ENCODE data around the gene XYLT2. TPM values are rescaled to one million over a fixed set of nuclear protein-coding genes. Genes with fewer than 3 reads are reported as not detected.
A peak's percentile ranks its signal among the peaks of the same experiment; 100 is the strongest.

The XYLT2 gene
- total RNA-seq, 2 experiments from 2014 or later, result 24.4 to 25.3 TPM

DNA sequence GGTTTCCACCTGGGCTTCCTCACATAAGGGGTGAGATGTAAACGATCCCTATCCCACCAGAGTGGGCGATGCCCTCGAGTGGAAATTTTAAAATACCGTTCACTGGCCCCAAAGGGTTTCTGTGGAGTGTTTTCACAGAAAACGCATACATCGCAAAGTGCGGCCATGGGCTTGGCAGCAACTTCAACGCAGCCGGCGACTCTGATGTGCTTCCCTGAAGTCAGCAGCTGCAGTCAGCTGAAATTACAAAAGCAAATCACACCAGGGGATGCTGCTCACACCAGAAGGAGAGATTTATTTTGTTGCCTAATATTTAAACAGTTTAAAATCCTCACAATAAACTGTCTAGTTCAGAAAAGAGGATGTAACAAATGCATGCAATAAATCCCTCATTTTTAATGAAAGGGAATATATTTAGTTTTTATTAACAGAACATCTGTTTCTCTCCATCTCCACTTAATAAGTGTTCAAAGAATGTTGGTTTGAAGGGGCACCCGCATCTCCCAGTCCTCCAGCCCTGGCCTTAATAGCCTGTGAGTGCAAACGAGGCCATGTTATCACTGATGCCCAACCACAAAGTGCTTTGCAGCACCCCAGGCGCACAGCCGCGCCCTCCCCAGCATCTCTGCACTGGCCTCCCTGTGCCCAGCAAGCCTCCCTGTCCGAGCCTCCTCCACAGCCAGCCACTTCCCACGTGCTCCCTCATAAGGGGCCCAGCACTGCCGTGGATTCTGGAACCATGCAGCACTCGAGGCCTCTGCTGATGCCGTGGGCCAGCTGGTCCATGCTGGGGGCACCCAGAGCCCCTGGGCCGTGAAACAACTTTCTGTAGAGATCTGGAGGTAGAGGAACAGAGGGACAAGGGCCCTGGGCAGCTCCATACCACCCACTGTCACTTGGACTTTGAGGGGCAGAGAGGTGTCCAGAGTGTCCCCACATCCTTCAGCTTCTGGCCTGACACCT is 17.3 kb upstream of the XYLT2 start:
- intact Hi-C loops (cut with micrococcal nuclease), result no loop called here
- POLR2A ChIA-PET, result no interaction called here
- H3K27ac Mint-ChIP-seq, result no peak overlapping the region

DNA sequence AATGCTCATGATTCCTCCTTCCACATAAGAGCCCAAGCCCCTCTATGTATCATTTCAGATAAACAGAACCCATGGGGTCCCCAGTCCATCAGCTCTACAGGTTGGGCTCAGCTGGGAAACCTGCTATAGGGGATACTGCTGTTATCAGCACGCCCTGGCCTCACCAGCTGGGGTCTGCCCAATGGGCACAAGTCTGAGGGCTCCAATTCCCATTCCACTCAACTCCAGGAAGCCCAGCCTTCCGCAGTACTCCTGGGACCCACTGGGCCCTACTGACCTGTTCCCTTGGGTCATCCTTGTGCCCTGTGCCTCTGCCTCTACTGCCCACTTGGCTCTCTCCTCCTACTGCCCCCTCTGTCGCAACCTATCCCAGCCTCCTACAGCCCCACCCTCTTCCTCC is 16.2 kb upstream of the XYLT2 start:
- Mint-ChIP-seq H3K4me3 (no peak overlapping the region), H3K27me3 (peaks cover 2% of the 10 kb centered on the region), H3K27ac (no peak overlapping the region), H3K9me3 (no peaks in the 10 kb centered on the region), H3K4me1 (ENCODE audit: low read depth) (peaks cover 11% of the 10 kb centered on the region), H3K36me3 (ENCODE audit: low read depth) (no peaks in the 10 kb centered on the region)
- intact Hi-C loops (cut with micrococcal nuclease), result no loop called here
- TF ChIP-seq, protein P1, sequence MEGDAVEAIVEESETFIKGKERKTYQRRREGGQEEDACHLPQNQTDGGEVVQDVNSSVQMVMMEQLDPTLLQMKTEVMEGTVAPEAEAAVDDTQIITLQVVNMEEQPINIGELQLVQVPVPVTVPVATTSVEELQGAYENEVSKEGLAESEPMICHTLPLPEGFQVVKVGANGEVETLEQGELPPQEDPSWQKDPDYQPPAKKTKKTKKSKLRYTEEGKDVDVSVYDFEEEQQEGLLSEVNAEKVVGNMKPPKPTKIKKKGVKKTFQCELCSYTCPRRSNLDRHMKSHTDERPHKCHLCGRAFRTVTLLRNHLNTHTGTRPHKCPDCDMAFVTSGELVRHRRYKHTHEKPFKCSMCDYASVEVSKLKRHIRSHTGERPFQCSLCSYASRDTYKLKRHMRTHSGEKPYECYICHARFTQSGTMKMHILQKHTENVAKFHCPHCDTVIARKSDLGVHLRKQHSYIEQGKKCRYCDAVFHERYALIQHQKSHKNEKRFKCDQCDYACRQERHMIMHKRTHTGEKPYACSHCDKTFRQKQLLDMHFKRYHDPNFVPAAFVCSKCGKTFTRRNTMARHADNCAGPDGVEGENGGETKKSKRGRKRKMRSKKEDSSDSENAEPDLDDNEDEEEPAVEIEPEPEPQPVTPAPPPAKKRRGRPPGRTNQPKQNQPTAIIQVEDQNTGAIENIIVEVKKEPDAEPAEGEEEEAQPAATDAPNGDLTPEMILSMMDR (IDR thresholded peaks at IDR 0.05), result no peak
- DNase-seq (no peak), ATAC-seq (no peak)
- CTCF ChIA-PET, result interaction anchor here (1.3 kb wide), 1 partner anchor 236 kb away, joined by 4 read pairs; no protein-coding TSS in a partner anchor
- POLR2A ChIA-PET, result no interaction called here

More for the DNA sequence above, 17.3 kb upstream of the XYLT2 start:
- H3K9me3 Mint-ChIP-seq, result no peaks in the 10 kb centered on the region
- ATAC-seq, result no peak
- peaks cover 7% of the 10 kb centered on the region for H3K4me1 Mint-ChIP-seq (ENCODE audit: low read depth)
- TF ChIP-seq, protein P1 (IDR thresholded peaks at IDR 0.05), result no peak
- no peak overlapping the region for H3K4me3 Mint-ChIP-seq
- no peak for DNase-seq
- no peaks in the 10 kb centered on the region for H3K36me3 Mint-ChIP-seq (ENCODE audit: low read depth)
- peaks cover 2% of the 10 kb centered on the region for H3K27me3 Mint-ChIP-seq
- CTCF ChIA-PET, result no interaction called here

- Mint-ChIP-seq H3K27ac (no peak overlapping the region), H3K36me3 (ENCODE audit: low read depth) (no peaks in the 10 kb centered on the region), H3K9me3 (no peaks in the 10 kb centered on the region), H3K4me1 (ENCODE audit: low read depth) (peaks cover 11% of the 10 kb centered on the region), H3K27me3 (peaks cover 2% of the 10 kb centered on the region), H3K4me3 (no peak overlapping the region)
- intact Hi-C loops (cut with micrococcal nuclease), result no loop called here
- TF ChIP-seq, protein P1 (IDR thresholded peaks at IDR 0.05), result no peak
- no peak for ATAC-seq
- DNase-seq, result no peak
- ChIA-PET CTCF (interaction anchor here (1.3 kb wide), 1 partner anchor 236 kb away, joined by 4 read pairs; no protein-coding TSS in a partner anchor), POLR2A (no interaction called here)
Measured at GRCh38 chr17:50330151-50330775, 15.7 kb upstream of the XYLT2 start.

DNA sequence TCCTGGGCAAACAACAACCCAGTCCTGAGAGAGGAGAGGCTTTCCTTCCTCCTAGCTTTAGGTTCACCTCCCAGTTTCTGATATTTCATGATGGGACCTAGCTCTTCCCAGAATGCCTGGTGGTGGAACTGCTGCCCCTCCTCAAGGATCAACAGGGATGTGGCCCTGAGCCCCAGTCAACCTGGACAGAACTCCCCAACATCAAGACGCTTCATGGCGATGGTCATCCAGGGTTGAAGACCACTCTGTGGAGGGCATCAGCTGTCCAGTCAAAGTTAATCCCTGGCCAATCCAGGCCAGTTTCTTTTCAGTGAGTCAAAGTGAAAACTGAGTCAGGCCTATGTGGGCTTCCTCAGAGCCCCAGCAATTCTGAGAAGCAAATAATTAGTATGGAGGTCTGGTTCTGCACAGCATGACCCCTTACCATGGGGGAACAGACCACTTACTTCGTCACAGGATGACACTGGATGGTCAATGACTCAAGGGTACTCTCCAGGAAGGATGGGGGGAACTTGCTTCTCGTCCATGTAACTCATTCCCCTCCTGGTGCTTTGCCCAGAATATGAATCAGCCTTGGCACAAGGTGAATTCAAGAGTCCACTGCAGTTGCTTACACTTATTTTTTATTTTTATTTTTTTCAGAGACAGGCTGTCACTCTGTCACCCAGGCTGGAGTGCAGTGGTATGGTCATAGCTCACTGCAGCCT is 14.7 kb upstream of the XYLT2 start:
- Mint-ChIP-seq H3K9me3 (no peaks in the 10 kb centered on the region), H3K4me1 (ENCODE audit: low read depth) (peaks cover 11% of the 10 kb centered on the region), H3K36me3 (ENCODE audit: low read depth) (no peaks in the 10 kb centered on the region), H3K27ac (no peak overlapping the region), H3K4me3 (no peak overlapping the region), H3K27me3 (peaks cover 2% of the 10 kb centered on the region)
- DNase-seq (no peak), ATAC-seq (peak; percentile 77)
- ChIA-PET CTCF (interaction anchor here (1.3 kb wide), 1 partner anchor 237 kb away, joined by 4 read pairs; no protein-coding TSS in a partner anchor), POLR2A (no interaction called here)
- TF ChIP-seq, protein P1 (IDR thresholded peaks at IDR 0.05), result no peak
- intact Hi-C loops (cut with micrococcal nuclease), result no loop called here

Data from activated CD8-positive, alpha-beta T cell treated with anti-CD3 and anti-CD28 coated beads for 36 hours (primary cell).